Duodenal mucosa (tissue), 2 donors: Measurements from ENCODE around the gene PATL1.
"Not testable (repeated sequence)": the region's sequence is repeated elsewhere in the genome, so short reads cannot be mapped to it uniquely, and the experiment has no call there.

Experiments used
- H3K27ac ChIP-seq: one replicate; pipeline ENCODE4 v1.7.0; 2013; ENCODE audit warnings: low read depth, low read length
- H3K27me3 ChIP-seq, 2 donors: one replicate each; pipeline ENCODE4 v1.7.0; 2013; ENCODE audit warnings: low read length in 2 of 2, control low read depth in 1 of 2; ENCODE audit not compliant: insufficient read depth in 2 of 2, control insufficient read depth in 1 of 2
- H3K36me3 ChIP-seq, 2 donors: one replicate each; pipeline ENCODE4 v1.7.0; 2013; ENCODE audit warnings: low read length in 2 of 2, control low read depth in 1 of 2; ENCODE audit not compliant: insufficient read depth in 2 of 2, control insufficient read depth in 1 of 2
- H3K4me1 ChIP-seq, 2 donors: one replicate each; pipeline ENCODE4 v1.7.0; 2013; ENCODE audit warnings: low read length in 2 of 2, control low read depth in 1 of 2; ENCODE audit not compliant: insufficient read depth in 2 of 2, control insufficient read depth in 1 of 2
- H3K4me3 ChIP-seq, 2 donors: one replicate each; pipeline ENCODE4 v1.7.0; 2013; ENCODE audit warnings: low read length in 2 of 2, low read depth in 1 of 2
- H3K9ac ChIP-seq, 2 donors: one replicate each; pipeline ENCODE4 v1.7.0; 2013; ENCODE audit warnings: low read length in 2 of 2, low read depth in 1 of 2
- H3K9me3 ChIP-seq, 2 donors: one replicate each; pipeline ENCODE4 v1.7.0; 2013; ENCODE audit warnings: low read length in 2 of 2, control low read depth in 1 of 2; ENCODE audit not compliant: control insufficient read depth in 1 of 2

Gene PATL1, protein sequence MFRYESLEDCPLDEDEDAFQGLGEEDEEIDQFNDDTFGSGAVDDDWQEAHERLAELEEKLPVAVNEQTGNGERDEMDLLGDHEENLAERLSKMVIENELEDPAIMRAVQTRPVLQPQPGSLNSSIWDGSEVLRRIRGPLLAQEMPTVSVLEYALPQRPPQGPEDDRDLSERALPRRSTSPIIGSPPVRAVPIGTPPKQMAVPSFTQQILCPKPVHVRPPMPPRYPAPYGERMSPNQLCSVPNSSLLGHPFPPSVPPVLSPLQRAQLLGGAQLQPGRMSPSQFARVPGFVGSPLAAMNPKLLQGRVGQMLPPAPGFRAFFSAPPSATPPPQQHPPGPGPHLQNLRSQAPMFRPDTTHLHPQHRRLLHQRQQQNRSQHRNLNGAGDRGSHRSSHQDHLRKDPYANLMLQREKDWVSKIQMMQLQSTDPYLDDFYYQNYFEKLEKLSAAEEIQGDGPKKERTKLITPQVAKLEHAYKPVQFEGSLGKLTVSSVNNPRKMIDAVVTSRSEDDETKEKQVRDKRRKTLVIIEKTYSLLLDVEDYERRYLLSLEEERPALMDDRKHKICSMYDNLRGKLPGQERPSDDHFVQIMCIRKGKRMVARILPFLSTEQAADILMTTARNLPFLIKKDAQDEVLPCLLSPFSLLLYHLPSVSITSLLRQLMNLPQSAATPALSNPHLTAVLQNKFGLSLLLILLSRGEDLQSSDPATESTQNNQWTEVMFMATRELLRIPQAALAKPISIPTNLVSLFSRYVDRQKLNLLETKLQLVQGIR

DNA sequence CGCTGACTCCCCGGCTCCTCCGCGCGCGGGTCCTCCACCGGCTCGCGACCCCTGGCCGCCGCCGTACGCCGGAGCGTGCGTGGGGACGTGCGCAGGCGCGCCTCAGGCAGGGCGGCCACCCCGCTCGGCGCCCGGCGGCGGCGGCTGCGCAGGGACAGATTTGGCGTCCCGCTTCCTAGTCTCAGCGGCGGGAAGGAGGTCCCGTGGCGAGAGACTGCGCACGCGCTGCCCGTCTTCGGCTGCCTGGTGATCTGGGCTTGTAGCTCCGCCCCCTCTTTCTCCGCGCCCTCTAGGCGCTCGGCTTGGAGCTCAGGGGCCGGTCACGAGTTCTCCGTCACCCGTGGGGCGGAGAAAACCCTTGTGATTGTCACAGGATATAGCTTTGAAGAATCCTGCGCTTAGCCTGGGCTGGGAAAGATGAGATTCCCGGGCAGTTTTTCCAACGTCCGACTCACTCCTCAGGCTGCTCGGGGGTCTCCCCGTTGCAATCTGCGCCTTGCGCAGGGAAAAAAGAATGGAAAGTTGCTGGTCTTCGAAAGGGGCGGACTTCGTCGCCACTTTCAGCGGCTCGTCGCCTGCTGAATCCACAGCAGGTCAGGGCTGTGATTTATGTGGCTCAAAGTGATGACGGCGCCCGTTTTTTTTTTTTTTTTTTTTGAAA lies at the start of gene PATL1:
TSS of gene PATL1 (minus strand) at position 88 of the 661 bp plus-strand sequence. CDS start 142 bp downstream, outside the sequence.
- peak within 1 kb of the TSS; percentile 99 for H3K27ac ChIP-seq
- H3K9ac ChIP-seq = peak within 1 kb of the TSS; percentile 82 to 90
- no peaks in the 10 kb centered on the region for H3K9me3 ChIP-seq
- peaks cover 19 to 24% of the 10 kb centered on the region in 2 donors for H3K4me1 ChIP-seq
- H3K4me3 ChIP-seq = peak within 1 kb of the TSS; percentile 88
- H3K27me3 ChIP-seq = no peaks in the 10 kb centered on the region
- peaks cover 5 to 22% of the 10 kb centered on the region in 2 donors for H3K36me3 ChIP-seq

DNA sequence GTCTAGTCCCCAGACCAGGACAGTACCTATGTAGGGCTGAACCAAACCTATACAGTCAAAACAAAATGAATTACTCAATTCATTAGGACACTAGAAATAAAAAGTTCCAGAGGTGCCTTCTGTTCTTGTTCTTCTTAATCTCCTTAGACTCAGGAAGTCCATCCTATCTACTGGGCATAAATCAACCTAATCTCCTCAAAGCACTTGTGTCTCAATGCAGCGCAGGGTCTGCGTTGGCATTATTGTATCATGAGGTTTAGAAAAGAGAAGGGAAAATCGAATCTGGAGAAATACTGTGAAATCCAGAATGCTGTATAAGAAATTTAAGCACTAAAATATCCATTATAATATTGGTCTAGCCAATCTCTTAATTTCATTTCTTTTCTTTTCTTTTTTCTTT lies 47.2 kb upstream of the PATL1 start:
- H3K4me3 ChIP-seq = no peak overlapping the region
- H3K27ac ChIP-seq = no peak overlapping the region
- no peaks in the 10 kb centered on the region for H3K27me3 ChIP-seq
- no peaks in the 10 kb centered on the region for H3K4me1 ChIP-seq
- no peak overlapping the region for H3K9ac ChIP-seq
- no peaks in the 10 kb centered on the region for H3K9me3 ChIP-seq
- no peaks in the 10 kb centered on the region for H3K36me3 ChIP-seq

DNA sequence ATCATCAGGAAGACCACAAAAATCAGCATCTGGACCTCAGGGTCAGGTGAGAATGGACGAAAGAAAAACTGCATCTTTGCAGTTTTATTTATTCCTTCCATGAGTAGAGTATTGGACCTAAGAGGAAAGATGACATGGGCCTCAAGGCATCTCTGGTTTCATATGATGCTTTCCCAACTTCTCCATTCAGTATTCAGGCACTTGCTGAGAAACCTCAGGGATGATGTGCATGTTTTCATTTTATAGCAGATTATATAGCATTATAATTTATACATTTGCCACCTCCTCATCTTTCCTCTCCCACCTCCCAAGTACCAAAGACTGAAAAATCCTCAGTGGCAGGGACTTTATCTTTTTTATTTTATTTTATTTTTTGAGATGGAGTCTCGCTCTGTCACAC lies 44.9 kb upstream of the PATL1 start, which contains the start of gene OR10V1:
TSS of gene OR10V1 (minus strand) at position 101 of the 400 bp plus-strand sequence. CDS start at position 101, 0 bp downstream.
- Histone ChIP-seq H3K27me3 (no peaks in the 10 kb centered on the region), H3K36me3 (no peaks in the 10 kb centered on the region), H3K9me3 (no peaks in the 10 kb centered on the region), H3K9ac (no peak within 1 kb of the TSS), H3K4me3 (no peak within 1 kb of the TSS), H3K27ac (no peak within 1 kb of the TSS), H3K4me1 (no peaks in the 10 kb centered on the region)

DNA sequence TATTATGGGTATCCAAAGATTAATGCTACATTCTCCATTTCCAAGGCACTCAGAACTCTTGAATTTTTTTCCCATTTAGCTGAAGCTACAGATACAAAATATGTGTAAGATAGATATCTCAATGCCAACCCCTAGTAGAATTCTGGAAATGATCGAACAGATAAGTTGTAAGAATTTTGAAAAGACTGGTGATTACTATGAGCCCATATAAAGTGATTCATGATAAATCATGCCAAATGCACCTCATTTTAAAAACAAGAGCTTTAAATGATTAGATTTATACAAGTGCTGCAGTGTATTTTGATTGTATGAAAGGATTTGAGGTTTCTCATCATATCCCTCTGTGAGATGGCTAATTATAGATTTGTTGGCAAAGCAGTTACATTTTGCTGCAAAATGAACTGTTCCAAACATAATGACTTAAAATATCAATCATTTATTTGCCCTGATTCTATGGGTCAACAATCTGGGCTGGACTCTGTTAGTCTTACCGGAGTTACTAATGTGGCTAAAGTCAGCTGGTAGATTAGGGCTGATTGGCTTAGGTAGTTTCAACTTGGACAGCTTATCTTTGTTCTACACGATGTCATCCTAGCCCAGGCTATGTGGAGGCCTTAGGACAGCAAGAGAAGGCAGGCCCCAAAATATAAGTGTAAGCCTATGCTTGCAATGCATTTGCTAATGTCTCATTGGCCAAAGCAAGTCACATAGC lies 41.5 kb upstream of the PATL1 start:
- no peaks in the 10 kb centered on the region for H3K36me3 ChIP-seq
- H3K4me3 ChIP-seq = no peak overlapping the region
- no peak overlapping the region for H3K27ac ChIP-seq
- no peaks in the 10 kb centered on the region for H3K27me3 ChIP-seq
- H3K4me1 ChIP-seq = no peaks in the 10 kb centered on the region
- H3K9ac ChIP-seq = no peak overlapping the region
- no peaks in the 10 kb centered on the region for H3K9me3 ChIP-seq

DNA sequence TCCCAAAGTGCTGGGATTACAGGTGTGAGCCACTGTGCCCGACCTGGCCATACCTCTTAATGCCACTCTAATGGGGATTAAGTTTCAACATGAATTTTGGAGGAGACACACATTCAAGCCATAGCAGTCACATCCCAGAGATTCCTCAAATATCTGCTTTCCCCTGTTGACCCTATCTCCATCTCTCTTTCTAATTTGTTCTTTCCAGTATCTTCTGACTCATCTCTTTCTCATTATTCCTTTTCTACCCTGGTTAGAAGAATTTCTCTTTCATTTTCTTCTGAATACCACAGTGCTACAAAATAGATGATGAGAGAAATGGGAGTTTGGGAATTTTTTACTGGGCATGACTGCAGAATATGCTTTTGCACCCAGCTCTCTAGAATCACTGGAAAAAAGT lies 39.7 kb upstream of the PATL1 start:
- Histone ChIP-seq H3K27me3 (no peaks in the 10 kb centered on the region), H3K4me3 (no peak overlapping the region), H3K4me1 (no peaks in the 10 kb centered on the region), H3K9me3 (no peaks in the 10 kb centered on the region), H3K9ac (no peak overlapping the region), H3K36me3 (no peaks in the 10 kb centered on the region), H3K27ac (no peak overlapping the region)

DNA sequence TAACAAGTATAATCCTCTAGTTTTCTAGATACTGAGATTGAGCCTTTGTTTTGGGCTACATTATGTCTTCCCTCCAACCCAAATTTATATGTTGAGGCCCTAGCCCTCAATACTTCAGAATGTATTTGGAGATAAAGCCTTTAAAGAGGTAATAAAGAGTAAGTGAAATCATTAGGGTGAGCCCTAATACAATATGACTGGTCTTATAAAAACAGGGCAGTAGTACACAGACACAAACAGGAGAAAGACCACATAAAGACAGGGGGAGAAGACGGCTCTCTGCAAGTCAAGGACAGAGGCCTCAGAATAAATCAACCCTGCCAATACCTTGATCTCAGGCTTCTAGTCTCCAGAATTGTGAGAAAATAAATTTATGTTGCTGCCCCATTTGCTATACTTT lies 38.5 kb upstream of the PATL1 start:
- no peak overlapping the region for H3K27ac ChIP-seq
- H3K27me3 ChIP-seq = no peaks in the 10 kb centered on the region
- no peaks in the 10 kb centered on the region for H3K9me3 ChIP-seq
- no peaks in the 10 kb centered on the region for H3K4me1 ChIP-seq
- H3K4me3 ChIP-seq = no peak overlapping the region
- no peaks in the 10 kb centered on the region for H3K36me3 ChIP-seq
- no peak overlapping the region for H3K9ac ChIP-seq

DNA sequence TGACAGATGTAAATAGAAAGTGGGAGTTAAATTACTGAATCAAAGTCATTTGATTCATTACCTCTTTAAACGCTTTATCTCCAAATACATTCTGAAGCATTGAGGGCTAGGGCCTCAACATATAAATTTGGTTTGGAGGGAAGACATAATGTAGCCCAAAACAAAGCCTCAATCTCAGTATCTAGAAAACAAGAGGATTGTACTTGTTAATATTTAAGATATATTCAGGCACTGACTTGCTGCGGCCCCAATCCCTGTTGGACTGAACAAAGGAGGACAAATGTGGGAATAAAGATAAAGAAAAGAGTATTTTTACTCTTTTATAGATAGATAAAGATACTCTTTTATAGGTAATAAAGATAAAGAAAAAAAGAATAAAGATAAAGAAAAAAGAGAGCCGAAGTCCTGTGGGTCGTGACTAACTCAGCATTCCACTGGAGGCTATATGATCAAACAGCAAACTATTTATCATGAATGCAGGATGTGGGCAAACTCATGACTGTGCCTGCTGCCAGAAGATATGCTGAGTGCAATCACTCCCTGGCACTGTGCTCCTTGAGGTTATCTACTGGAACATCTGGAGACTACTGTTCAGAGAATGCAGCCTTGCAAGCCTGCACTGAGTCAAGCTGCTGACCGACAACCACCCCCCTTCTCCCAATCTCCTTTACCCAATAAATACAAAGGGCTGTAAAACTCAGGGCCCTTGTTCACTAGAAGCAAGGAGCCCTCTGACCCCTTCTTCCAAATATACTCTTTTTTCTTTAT lies 37.9 kb upstream of the PATL1 start:
- H3K4me1 ChIP-seq = no peaks in the 10 kb centered on the region
- H3K27ac ChIP-seq = no peak overlapping the region

DNA sequence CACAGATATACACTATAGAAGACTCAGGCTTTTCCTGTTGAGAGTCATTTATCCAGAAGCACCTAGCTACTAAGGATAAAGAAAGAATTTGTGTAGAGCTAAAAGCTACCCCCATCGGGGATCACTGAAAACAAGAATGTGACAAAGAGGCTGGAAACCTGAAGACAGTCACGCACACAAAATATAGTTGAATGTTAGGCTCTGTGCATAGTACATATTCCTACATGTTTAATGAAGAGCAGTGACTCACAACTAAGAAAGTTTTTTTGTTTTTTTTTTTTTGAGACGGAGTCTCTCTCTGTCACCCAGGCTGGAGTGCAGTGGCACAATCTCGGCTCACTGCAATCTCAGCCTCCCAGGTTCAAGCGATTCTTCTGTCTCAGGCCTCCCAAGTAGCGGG lies 36.5 kb upstream of the PATL1 start:
- Histone ChIP-seq H3K27ac (no peak overlapping the region), H3K4me1 (no peaks in the 10 kb centered on the region), H3K36me3 (no peaks in the 10 kb centered on the region), H3K9ac (no peak overlapping the region), H3K9me3 (no peaks in the 10 kb centered on the region), H3K27me3 (no peaks in the 10 kb centered on the region), H3K4me3 (no peak overlapping the region)

More for the DNA sequence above, 37.9 kb upstream of the PATL1 start:
- H3K4me3 ChIP-seq = no peak overlapping the region
- H3K36me3 ChIP-seq = no peaks in the 10 kb centered on the region
- no peaks in the 10 kb centered on the region for H3K27me3 ChIP-seq
- no peak overlapping the region for H3K9ac ChIP-seq
- H3K9me3 ChIP-seq = no peaks in the 10 kb centered on the region

DNA sequence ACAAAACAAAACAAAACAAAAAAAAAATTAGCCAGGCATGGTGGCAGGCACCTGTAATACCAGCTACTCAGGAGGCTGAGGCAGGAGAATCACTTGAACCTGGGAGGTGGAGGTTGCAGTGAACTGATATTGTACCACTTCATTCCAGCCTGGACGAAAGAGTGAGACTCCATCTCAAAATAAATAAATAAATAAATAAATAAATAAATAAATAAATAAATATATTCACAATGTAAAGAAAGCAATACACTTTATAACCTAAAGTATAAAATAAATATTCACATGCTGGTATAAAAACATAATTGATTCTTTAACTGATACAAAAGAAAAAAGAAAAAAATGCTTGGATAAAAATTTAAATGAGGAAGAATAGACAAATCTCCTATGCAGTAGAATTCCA lies 34.7 kb upstream of the PATL1 start:
- H3K4me3 ChIP-seq, H3K9me3 ChIP-seq, H3K36me3 ChIP-seq, H3K27ac ChIP-seq, H3K4me1 ChIP-seq, H3K9ac ChIP-seq, H3K27me3 ChIP-seq: not testable (repeated sequence)
